HepG2 (cell line): ENCODE data around the gene HSDL2. TPM values are rescaled to one million over a fixed set of nuclear protein-coding genes. Genes with fewer than 3 reads are reported as not detected.
A peak's percentile ranks its signal among the peaks of the same experiment; 100 is the strongest.

ENCODE experiments used
- ARID4A ChIP-seq: sonication (generic); formaldehyde crosslinking; IDR thresholded peaks from 2 replicates; pipeline ENCODE4 v1.5.0; 2020; ENCODE audit warnings: mild to moderate bottlenecking, missing genetic modification reagents, borderline replicate concordance
- GLMP ChIP-seq: sonication (generic); formaldehyde crosslinking; IDR thresholded peaks from 2 replicates; pipeline ENCODE4 v1.9.0; 2021; ENCODE audit warnings: missing genetic modification reagents, mild to moderate bottlenecking, borderline replicate concordance
- HNF4A ChIP-seq: sonication (generic); formaldehyde crosslinking; IDR thresholded peaks from 2 replicates; pipeline ENCODE4 v1.4.0; 2020; ENCODE audit warnings: missing genetic modification reagents
- HOXA3 ChIP-seq: sonication (generic); formaldehyde crosslinking; IDR thresholded peaks from 2 replicates; pipeline ENCODE4 v1.5.0; 2020; ENCODE audit warnings: missing genetic modification reagents
- PAWR ChIP-seq: sonication (generic); formaldehyde crosslinking; IDR thresholded peaks from 2 replicates; pipeline ENCODE4 v1.4.0; 2020; ENCODE audit warnings: missing genetic modification reagents, mild to moderate bottlenecking, borderline replicate concordance
- RORA ChIP-seq: sonication (generic); formaldehyde crosslinking; IDR thresholded peaks from 2 replicates; pipeline ENCODE4 v1.5.0; 2020; ENCODE audit warnings: mild to moderate bottlenecking, missing genetic modification reagents, moderate library complexity
- TEAD3 ChIP-seq: optimal IDR thresholded peaks from 2 replicates; pipeline ENCODE3; 2016; ENCODE audit warnings: borderline replicate concordance
- ZNF235 ChIP-seq: sonication (generic); formaldehyde crosslinking; IDR thresholded peaks from 2 replicates; pipeline ENCODE4 v1.8.1; 2023; ENCODE audit warnings: mild to moderate bottlenecking, missing genetic modification reagents, borderline replicate concordance
- ZNF260 ChIP-seq: sonication (generic); formaldehyde crosslinking; IDR thresholded peaks from 2 replicates; pipeline ENCODE4 v1.4.0; 2020; ENCODE audit warnings: missing genetic modification reagents, low read depth, mild to moderate bottlenecking, borderline replicate concordance
- ZNF282 ChIP-seq: fragments of 450-650 bp; IDR thresholded peaks from 2 replicates; pipeline ENCODE4 v1.6.1; 2018; ENCODE audit not compliant: partially characterized antibody
- ZNF484 ChIP-seq: sonication (generic); formaldehyde crosslinking; IDR thresholded peaks from 2 replicates; pipeline ENCODE4 v1.5.1; 2020; ENCODE audit warnings: mild to moderate bottlenecking, low read depth, missing genetic modification reagents, borderline replicate concordance
- ZNF790 ChIP-seq: sonication (generic); formaldehyde crosslinking; IDR thresholded peaks from 2 replicates; pipeline ENCODE4 v1.8.0; 2022; ENCODE audit warnings: missing genetic modification reagents, mild to moderate bottlenecking, borderline replicate concordance
- ZNF879 ChIP-seq: sonication (generic); formaldehyde crosslinking; IDR thresholded peaks from 2 replicates; pipeline ENCODE4 v1.8.1; 2023; ENCODE audit warnings: missing genetic modification reagents
- polyA plus RNA-seq, 8 experiments: library from polyadenylated mRNA; depleted of rRNA in 3 of 8; stranded (reverse) in 7 of 8; unstranded in 1 of 8; fragments of >200 nt; fragmentation: Illumina TruSeq in 4 of 8; extraction: Trizol in 4 of 8; gene quantifications; 2 replicates each; pipeline versions ENCODE4 v1.2.1 to v1.2.3, GENCODE V29; 2011 to 2016; ENCODE audit warnings: low read depth in 4 of 8, missing spikeins in 1 of 8, mixed read lengths in 1 of 8; ENCODE audit not compliant: insufficient read depth in 1 of 8
- total RNA-seq, 5 experiments: library from RNA; depleted of rRNA; stranded (reverse); fragments of >200 nt; fragmentation: Illumina TruSeq; extraction: Trizol; gene quantifications; 2 replicates each; pipeline ENCODE4 v1.2.3, GENCODE V29; 2016; ENCODE audit warnings: low read depth in 1 of 5
- TF ChIP-seq, protein P1 (sequence below): IDR thresholded peaks from 2 replicates; pipeline ENCODE4 v1.6.1; 2016; ENCODE audit warnings: missing compliant biosample characterization, missing genetic modification reagents, borderline replicate concordance
- TF ChIP-seq, protein P2 (sequence below): sonication (generic); formaldehyde crosslinking; IDR thresholded peaks from 2 replicates; pipeline ENCODE4 v1.9.0; 2022; ENCODE audit warnings: low read depth, missing genetic modification reagents
- TF ChIP-seq, protein P3 (sequence below): sonication (generic); formaldehyde crosslinking; IDR thresholded peaks from 2 replicates; pipeline ENCODE4 v1.5.0; 2020; ENCODE audit warnings: mild to moderate bottlenecking, missing genetic modification reagents

Gene HSDL2
- total and polyA plus RNA-seq, 2 of the 13 experiments (the other 11 are each of a cell fraction or from before 2014, with no cell fraction given): 55.3 to 80.2 TPM

DNA sequence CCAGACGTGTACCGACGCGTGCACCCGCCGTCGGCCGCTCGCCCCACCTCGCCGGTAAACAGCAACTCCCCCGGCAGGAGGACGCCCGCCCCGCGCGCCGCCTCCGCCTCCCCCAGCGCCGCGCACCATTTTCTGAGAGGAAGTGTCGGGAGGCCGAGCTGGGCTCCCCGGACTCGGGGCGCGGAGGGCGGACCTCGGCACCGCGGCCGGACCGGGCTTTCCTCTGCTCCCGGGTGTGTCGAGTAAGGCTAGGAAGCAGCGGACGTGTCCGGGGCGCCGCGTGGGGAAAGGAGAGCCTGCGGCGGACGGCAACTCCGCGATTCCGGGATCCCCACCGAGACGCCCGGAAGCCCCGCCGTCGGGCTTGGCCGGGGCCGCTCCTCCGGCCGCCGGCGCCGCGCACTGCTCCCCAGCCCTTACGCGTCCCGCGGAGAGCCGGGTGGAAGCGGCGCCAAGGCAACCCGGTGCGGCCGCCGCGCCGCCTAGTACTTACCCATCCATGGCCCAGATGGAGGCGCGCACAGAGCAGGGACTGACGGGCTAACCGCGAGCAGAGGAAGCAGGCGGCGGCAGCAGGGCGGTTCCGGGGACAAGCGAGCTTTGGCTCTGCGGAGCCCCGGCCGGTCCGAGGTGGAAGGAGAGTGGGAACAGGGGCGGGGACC lies 46.8 kb upstream of the HSDL2 start, which contains the start of gene PTBP3 (continued):
- no peak for TF ChIP-seq HNF4A (CRISPR knock-in tag)
- peak; percentile 84 for TF ChIP-seq ARID4A (CRISPR knock-in tag)
- TF ChIP-seq ZNF260 (CRISPR knock-in tag): no peak
- TF ChIP-seq, protein P1, sequence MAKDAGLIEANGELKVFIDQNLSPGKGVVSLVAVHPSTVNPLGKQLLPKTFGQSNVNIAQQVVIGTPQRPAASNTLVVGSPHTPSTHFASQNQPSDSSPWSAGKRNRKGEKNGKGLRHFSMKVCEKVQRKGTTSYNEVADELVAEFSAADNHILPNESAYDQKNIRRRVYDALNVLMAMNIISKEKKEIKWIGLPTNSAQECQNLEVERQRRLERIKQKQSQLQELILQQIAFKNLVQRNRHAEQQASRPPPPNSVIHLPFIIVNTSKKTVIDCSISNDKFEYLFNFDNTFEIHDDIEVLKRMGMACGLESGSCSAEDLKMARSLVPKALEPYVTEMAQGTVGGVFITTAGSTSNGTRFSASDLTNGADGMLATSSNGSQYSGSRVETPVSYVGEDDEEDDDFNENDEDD (CRISPR knock-in tag): peak; percentile 60; the same call in 1 of the 2 replicates
- TF ChIP-seq ZNF282: no peak
- TF ChIP-seq ZNF235 (CRISPR knock-in tag): no peak
- TF ChIP-seq, protein P2, sequence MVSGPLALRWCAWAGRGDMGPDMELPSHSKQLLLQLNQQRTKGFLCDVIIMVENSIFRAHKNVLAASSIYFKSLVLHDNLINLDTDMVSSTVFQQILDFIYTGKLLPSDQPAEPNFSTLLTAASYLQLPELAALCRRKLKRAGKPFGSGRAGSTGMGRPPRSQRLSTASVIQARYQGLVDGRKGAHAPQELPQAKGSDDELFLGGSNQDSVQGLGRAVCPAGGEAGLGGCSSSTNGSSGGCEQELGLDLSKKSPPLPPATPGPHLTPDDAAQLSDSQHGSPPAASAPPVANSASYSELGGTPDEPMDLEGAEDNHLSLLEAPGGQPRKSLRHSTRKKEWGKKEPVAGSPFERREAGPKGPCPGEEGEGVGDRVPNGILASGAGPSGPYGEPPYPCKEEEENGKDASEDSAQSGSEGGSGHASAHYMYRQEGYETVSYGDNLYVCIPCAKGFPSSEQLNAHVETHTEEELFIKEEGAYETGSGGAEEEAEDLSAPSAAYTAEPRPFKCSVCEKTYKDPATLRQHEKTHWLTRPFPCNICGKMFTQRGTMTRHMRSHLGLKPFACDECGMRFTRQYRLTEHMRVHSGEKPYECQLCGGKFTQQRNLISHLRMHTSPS: no peak
- TF ChIP-seq PAWR (CRISPR knock-in tag): no peak
- TF ChIP-seq ZNF879 (CRISPR knock-in tag): no peak; the same call in 1 of the 2 replicates
- TF ChIP-seq ZNF790 (CRISPR knock-in tag): no peak
- no peak for TF ChIP-seq ZNF484 (CRISPR knock-in tag)
- TF ChIP-seq, protein P3, sequence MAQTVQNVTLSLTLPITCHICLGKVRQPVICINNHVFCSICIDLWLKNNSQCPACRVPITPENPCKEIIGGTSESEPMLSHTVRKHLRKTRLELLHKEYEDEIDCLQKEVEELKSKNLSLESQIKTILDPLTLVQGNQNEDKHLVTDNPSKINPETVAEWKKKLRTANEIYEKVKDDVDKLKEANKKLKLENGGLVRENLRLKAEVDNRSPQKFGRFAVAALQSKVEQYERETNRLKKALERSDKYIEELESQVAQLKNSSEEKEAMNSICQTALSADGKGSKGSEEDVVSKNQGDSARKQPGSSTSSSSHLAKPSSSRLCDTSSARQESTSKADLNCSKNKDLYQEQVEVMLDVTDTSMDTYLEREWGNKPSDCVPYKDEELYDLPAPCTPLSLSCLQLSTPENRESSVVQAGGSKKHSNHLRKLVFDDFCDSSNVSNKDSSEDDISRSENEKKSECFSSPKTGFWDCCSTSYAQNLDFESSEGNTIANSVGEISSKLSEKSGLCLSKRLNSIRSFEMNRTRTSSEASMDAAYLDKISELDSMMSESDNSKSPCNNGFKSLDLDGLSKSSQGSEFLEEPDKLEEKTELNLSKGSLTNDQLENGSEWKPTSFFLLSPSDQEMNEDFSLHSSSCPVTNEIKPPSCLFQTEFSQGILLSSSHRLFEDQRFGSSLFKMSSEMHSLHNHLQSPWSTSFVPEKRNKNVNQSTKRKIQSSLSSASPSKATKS: no peak
- no peak for TF ChIP-seq RORA (CRISPR knock-in tag)
- TF ChIP-seq TEAD3 (CRISPR knock-in tag): no peak
- no peak for TF ChIP-seq GLMP
- peak; percentile 74 for TF ChIP-seq HOXA3 (CRISPR knock-in tag)
